ENCODE measurements around the gene ELFN1.
"Not testable (repeated sequence)": the region's sequence is repeated elsewhere in the genome, so short reads cannot be mapped to it uniquely, and the experiment has no call there.

ELFN1 gene

GRCh38 chr7:1708596-1709251 lies 38.6 kb downstream of the ELFN1 start:
- no peak for DNase-seq (ENCODE audit: low read depth in 2 of 2)

DNA sequence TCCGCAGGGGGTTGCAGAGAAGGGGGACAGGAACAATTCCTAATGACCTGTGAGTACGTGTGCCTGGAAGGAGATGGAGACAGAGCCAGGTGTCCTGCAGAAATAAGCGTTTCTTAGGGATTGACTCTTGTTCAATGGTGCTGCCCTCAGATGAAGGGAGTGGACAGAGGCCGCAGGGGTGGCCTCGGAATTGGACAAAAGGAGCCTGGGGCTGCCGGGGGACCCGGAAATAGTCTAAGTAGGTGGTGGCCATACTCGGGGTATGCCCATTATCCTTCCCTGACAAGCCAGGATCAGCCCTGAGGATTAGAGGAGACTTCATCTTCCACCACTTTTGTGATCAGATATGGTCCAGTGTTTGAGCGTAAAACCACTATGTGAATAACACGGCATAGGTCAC lies 39.2 kb downstream of the ELFN1 start:
- DNase-seq (ENCODE audit: low read depth in 2 of 2): no peak

DNA sequence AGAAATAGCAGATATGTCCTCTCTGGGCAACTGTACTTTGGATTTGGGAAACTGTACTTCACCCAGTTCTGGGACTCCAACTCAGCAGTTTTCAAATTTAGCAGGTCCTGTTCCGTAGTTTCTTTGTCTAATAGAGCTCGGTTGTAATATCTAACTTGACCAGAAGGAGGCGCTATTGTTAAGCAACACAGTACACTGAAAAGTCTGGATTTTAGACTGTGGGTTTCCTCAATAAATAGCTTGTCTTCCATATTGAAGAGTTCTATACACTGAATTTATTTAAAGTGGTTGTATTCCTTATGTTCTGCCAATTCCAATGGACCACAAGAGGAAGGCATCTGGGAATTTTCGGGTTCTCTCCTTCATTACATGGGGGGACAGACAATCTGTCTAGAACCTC lies 39.8 kb downstream of the ELFN1 start:
- DNase-seq (ENCODE audit: low read depth in 2 of 2): no peak

GRCh38 chr7:1710936-1711335 lies 40.9 kb downstream of the ELFN1 start:
- DNase-seq (ENCODE audit: low read depth in 2 of 2): no peak

DNA sequence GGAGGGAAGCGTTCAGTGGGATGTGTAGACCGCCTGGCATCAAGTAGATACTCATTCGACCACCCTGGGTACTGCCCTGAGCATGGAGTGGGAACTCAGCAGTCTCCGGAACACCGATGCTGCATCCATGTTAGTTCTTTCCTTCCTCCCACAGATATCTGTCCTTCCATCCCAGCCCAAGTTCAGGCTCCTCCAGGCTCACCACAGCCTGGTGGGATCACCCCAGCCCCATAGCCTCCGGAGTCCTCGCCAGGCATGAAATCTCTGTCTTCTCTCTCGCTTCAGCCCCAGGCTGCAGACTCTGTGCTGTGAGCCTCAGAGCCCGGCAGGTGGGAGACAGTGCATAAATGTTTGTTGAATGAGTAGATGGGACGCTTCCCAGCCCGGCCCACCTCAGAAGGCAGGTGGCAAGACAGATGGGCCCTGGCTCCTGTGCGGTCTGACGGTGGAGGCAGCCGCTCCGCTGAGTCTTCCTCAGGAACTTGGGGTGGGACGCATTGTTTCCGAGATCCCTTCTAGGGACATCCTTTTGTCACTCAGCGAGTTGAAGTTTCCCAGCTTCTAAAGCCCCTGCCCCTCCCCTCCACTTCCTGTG lies 42.9 kb downstream of the ELFN1 start:
- DNase-seq (ENCODE audit: low read depth in 2 of 2): no peak

DNA sequence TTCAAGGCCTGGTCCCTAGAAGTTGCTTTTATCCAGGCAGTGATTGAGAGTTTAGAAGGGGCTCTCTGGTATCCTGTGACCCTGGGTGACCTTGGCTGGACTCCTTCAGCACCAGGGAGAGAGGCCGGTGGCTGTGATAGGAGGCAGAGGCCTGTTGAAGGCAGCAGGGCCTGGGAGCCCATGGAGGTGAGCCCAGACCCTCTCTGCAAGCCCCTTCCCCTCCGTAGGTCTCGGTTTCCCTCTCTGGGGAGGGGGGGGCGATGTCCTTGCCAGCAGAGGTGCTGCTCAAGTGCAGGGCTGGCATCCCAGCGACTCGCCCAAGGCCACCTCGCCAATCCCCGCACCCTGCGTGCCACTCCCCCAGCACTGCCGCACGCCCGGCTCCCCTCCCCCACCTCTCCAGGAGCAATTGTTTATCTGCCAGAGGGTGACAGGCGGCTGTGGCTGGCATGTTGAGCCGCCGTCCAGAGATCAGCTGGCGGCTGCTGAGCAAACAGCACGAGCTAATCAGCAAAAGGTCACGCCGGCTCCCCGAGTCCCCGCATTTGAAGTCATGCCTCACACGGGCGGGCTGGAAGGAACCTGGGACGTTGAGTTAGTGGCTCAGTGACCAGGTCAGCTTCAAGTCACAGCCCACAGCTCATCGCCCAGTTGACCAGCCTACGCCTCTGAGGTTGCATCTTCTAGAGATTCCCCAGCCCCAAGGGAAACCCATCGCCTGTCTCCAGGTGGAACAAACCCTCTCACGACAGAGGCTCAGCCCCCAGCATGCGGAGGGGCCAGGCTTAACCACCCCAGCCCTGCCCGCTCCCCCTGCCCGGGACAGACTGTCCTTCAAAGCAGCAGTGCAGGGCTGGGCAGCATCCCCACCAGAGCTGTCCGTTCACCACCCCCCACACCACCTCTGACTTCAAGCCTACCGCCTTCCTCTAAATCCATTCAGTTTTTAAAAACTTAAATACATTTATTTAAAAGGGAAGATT lies 43.7 kb downstream of the ELFN1 start:
- DNase-seq (ENCODE audit: low read depth in 2 of 2): no peak

DNA sequence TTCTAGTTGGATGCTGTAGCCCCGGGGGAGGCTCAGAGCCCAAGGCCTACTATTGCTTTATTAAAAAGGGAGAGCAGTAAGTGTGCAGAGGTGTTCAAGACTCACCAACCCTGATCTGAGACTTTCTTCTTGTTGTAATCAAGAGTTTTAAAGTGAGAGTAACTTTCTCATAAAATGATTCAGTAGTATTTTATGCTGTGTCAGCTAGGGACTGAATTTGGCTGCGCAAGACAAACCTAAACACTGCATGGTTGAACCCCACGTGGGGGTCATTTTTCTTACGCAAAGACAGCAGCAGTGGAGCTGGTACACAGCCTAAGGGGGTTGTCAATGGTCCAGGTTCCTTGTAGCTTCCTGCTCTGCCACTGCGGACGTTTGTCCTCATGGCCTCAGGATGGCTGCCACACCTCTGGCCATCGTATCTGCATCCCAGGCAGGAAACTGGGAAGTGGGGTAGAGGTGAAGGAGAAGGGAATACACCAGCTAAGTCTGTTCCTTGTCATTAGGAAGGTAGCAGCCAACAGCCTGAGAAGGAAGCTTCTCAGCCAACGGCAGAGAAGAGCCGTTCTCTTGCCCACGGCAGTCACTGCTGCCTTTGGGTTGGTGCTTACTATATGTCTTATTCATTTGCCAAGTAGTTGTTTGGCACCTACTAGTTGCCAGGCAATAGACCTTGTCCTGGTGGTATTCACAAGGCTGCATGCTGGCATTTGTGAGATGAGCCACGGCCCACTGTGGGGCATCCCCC lies 44.7 kb downstream of the ELFN1 start:
- DNase-seq (ENCODE audit: low read depth in 2 of 2): no peak

DNA sequence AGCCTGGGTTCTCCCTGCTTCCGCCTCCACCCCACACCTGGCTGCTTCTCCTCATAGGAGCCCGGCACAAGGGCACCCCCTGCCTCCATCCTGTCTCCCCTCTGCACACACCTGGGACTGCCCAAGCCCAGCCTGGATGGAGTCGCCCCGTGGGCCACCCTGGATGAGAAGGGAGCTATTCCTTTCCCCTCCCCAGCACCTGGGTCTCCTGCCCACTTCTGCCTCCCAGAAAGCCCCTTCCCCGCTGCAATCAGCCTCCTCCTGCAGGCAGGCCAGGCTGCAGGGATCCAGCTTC lies 45.2 kb downstream of the ELFN1 start:
- no peak for DNase-seq (ENCODE audit: low read depth in 2 of 2)

DNA sequence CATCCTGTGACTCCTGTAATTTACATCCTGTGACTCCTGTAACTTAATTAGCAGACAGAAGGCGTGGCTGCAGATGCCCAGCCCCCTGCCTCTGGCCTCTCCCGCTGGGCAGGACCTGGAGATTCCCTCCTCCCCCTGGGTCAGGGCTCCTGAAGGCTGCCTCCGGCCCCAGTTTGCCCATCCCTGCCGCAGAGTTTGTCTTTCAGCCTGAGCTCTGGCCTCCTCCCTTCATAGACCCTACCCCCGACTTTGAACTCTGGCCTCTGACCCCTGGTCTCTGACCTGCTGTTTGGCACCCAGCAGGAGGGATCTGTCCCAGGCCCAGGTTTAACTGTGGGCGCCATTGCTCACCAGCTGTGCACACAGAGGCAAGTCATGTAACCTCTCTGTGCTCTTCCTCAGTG lies 45.6 kb downstream of the ELFN1 start:
- DNase-seq (ENCODE audit: low read depth in 2 of 2): no peak

GRCh38 chr7:1716263-1717094 lies 46.4 kb downstream of the ELFN1 start:
- DNase-seq (ENCODE audit: low read depth in 2 of 2): no peak

GRCh38 chr7:1717095-1717483 lies 47.0 kb downstream of the ELFN1 start:
- DNase-seq (ENCODE audit: low read depth in 2 of 2): no peak

DNA sequence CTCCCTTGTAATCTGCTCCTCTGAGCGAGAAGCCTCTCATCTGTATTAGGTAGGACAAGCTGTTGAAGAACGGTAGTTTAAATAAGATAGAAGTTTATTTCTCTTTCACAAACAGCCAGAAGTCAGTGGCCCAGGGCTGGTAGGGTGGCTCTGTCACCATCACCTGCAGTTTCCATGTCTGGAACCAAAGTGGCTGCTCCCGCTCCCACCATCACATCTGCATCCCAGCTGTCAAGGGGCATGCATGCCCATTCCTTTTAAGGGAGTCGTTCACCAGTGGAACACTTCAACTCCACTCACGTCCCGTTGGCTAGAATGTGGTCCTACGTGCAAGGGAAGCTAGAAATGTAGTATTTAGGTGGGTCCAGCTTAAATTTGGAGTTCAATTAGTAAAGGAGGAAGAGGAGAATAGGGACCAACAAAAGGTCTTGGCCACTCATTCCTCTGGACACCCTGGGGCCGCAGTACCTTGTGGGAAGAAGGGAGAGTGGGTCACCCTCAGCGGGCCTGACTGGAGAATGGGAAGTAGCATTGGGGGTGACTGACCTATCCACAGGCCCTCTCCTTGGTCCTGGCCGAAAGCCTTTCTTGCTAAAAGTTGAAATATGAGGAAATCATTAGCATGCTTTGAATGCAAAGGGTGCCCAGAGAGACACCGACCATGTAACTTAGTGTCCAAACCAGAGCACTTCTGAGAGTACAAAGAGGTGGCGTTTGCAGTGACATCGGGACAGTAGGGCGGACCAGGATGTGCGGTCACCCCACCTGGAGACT lies 48.0 kb downstream of the ELFN1 start:
- no peak for DNase-seq (ENCODE audit: low read depth in 2 of 2)

- not testable (repeated sequence) for DNase-seq (ENCODE audit: low read depth in 2 of 2)
These were observed 48.8 kb downstream of the ELFN1 start for GRCh38 chr7:1718850-1719249.

DNA sequence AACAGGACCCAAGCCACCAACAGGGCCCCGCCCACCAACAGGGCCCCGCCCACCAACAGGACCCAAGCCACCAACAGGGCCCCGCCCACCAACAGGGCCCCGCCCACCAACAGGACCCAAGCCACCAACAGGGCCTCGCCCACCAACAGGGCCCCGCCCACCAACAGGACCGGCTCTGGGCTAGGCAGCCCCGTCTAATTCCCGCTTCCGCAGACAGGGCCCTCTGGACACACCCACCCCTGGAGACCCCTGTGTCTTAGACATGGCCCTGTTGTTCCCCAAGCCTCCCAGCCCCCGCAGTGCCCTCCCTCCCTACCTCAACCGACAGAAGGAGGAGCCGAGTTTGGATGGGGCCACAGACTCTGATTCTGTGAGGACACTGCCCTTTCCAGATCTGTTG lies 49.2 kb downstream of the ELFN1 start:
- not testable (repeated sequence) for DNase-seq (ENCODE audit: low read depth in 2 of 2)

- no peak for DNase-seq (ENCODE audit: low read depth in 2 of 2)
These were observed 49.8 kb downstream of the ELFN1 start for GRCh38 chr7:1719913-1720312.

DNA sequence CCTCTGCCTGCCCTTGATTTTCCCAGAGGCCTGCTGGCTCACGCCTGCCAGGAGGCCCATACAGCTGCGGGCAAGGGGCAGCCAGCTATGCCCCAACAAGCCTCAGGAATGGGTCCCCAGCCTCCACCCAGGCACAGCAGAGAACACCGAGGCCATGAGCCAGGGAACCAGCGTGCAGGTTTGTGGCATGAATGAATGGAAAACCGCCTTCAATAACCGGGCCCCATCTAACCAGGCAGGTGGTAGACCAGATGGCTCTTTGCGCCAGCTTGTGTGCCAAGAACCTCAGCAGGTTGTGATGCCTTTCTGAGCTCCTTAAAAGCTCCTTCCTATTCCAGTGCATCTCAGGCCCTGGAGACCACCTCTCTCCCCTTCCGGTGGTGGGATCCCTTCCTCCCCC lies 50.2 kb downstream of the ELFN1 start:
- DNase-seq (ENCODE audit: low read depth in 2 of 2): no peak

DNA sequence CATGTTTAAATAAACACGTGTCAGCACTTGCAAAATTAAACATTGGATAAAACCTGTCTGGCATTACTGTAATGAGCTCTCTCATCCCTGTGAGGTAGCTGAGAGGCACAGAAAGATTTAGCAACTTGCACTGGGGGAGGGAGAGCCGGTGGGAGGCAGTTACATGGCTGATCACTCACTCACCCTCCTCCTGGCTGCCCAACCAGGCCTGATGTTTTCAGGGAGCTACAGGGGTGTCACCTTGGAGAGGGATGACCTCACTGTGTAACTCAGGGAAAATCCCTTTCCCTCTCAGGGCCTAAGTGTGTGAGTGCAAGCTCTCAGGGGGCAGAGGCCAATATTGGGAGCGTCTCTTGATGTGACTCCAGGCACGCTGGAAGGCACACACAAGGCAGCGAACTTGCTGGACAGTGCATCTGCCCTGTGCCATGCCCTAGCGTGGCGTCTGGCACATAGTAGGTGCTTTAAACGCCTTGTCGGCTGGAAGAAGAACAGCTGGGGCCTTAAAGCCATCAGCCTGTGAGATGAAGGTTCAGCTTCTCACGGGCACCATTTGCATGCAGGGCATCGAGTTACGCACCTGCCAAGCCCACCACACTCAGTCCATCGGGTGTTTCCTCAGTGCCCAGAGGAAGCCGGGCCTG lies 51.1 kb downstream of the ELFN1 start:
- DNase-seq (ENCODE audit: low read depth in 2 of 2): no peak

GRCh38 chr7:1723254-1723653 lies 53.2 kb downstream of the ELFN1 start:
- DNase-seq (ENCODE audit: low read depth in 2 of 2): no peak

GRCh38 chr7:1724118-1724910 lies 54.2 kb downstream of the ELFN1 start:
- DNase-seq (ENCODE audit: low read depth in 2 of 2): no peak
